GM18907 (cell line): ENCODE measurements around the gene RTRAF.

Source experiments
- ATAC-seq: cut with Tn5 transposase; IDR thresholded peaks from one replicate; pipeline ENCODE4 v1.9.1; 2021; ENCODE audit warnings: mild to moderate bottlenecking, moderate library complexity; ENCODE audit not compliant: unreplicated experiment

The RTRAF gene

GRCh38 chr14:52020161-52020714, 30.9 kb downstream of the RTRAF start:
- no peak for ATAC-seq

GRCh38 chr14:52020866-52021717, 31.7 kb downstream of the RTRAF start:
- ATAC-seq: no peak

- peak; percentile 91 for ATAC-seq
Observed at GRCh38 chr14:52021957-52022600, 32.7 kb downstream of the RTRAF start.

DNA sequence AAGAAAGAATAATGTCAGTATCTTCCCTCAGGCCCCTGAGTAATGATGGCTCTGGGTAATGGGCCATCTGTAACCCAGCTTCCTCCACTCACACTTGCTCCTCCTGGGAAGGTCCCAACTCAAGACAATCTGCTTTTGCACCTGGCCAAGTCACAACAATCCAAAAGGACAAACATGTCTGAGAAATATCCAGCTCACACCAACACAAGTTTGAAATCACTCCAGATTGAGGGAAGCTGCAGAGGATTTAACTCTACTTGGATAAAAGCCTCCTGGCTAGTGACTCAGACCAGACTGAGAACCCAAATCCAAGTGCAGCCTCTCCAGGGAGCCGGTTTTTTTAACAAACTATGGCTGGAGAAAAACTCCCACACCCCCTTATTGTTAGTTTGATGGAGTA, 34.2 kb downstream of the RTRAF start:
- ATAC-seq: no peak

DNA sequence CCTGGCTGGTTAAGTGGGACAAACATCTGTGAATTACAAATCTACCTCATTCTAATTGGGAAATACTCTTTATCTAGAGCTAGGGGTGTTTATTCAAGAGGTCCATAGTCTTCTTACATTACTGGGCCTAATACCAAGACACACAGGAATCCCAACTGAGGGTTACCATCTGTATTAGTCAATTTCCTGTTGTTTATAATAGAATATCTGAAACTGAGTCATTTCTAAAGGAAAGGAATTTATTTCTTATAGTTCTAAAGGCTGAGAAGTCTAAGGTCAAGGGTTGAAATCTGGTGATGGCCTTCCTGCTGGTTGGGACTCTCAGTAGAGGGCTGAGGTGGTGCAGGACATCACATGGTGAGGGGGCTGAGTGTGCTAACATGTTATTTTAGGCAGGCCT, 36.0 kb downstream of the RTRAF start:
- ATAC-seq: no peak

GRCh38 chr14:52026017-52026660, 36.8 kb downstream of the RTRAF start:
- ATAC-seq: no peak

GRCh38 chr14:52026901-52027300, 37.6 kb downstream of the RTRAF start:
- no peak for ATAC-seq

DNA sequence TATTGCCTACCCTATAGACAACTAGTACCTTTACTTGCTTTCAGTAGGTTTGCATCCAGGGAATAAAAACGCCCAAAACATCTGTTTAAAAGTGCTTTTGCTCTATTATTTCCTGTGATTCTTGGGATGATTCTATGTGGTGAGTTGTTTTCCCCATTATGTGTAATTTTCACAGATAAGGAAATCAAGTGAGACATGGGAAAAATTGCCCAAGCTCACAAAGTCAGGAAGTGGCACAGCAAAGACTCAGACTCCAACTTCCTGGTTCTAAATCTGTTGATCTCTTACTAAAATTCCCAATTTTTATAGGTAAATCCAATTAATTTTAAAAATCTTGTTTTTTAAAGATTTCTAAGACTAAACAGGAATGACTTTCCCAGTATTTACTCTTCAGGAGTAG, 40.5 kb downstream of the RTRAF start:
- no peak for ATAC-seq

DNA sequence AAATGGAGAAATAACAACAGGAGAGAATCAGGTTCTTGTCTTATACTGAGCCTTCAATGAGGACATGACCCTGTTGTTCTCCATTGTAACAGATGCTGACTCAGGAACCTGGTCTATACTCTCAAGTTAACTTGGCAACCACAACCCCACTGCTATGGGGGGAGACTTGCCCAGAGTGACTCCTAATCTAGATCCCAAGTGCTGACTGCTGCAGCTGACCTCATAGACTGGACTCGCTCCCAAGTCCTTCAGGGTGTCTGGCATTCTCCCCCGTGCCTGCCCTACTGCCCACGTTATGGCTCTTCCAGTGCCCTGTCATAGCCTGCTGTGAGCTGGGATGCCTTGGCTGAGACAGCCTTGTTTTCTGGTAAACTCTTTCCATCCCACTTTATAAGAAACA, 42.4 kb downstream of the RTRAF start:
- no peak for ATAC-seq

GRCh38 chr14:52032204-52032801, 43.0 kb downstream of the RTRAF start:
- ATAC-seq: no peak

GRCh38 chr14:52033101-52033642, 43.8 kb downstream of the RTRAF start:
- no peak for ATAC-seq

DNA sequence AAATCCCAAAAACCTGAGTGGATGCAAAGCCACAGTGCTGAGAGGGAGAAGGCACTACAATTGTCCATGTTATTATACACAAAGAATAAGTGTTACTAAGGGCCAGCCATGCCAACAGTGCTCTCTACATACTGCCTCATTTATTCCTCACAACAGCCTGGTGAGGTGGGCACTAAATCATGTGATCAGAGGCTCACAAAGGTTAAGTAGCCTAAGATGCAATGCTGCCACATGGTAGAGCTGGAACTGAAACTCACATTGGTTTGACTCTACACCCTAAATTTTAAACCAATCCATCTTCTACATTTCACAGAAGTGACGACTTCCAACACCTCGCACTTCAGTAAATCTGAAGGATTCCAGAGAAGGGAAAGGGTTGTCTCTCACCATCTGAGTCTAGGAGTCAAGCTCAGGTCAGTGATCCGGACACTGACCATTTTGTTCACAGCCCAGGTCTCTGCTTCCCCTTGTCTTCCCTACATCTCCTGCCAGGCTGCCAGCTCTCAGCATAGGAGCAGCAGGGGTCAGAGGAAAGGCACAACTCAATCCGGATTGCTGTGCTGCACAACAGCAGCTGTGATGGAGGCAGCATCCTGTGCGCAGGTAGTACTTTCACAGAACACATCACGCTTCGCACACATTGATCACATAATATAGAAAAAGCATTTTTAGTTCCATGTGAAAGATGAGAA, 49.9 kb downstream of the RTRAF start:
- no peak for ATAC-seq

- no peak for ATAC-seq
Observed at GRCh38 chr14:52040598-52040997, 51.3 kb downstream of the RTRAF start.

- ATAC-seq: no peak
Observed at GRCh38 chr14:52042371-52043289, 53.3 kb downstream of the RTRAF start.

GRCh38 chr14:52043690-52044089, 54.3 kb downstream of the RTRAF start:
- ATAC-seq: no peak

GRCh38 chr14:52044791-52045522, 55.6 kb downstream of the RTRAF start:
- no peak for ATAC-seq

DNA sequence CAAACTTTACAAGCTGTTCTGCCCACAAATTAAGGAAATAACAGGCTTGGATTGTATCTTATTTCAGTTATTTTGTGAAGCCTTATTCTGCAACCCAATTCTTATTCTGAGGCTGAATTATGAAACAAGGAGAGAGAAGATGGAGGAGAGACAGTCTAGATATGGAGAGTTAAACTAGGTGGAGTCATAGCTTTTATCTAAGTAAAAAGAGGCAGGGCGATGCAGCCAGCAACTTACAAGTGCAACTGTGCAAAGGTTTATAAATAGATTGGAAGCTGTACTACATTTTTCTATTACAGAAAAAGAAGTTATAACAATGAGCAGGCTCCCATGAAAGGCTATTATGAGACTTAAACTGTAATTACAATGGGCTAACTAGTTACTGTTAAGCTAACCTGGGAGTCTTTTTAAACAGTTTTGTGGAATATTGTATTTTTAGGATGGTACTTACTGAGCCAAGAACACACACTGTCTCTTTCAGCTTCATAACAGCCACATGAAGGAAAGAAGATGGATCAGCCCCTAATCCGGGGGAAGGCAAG, 57.1 kb downstream of the RTRAF start:
- ATAC-seq: no peak

DNA sequence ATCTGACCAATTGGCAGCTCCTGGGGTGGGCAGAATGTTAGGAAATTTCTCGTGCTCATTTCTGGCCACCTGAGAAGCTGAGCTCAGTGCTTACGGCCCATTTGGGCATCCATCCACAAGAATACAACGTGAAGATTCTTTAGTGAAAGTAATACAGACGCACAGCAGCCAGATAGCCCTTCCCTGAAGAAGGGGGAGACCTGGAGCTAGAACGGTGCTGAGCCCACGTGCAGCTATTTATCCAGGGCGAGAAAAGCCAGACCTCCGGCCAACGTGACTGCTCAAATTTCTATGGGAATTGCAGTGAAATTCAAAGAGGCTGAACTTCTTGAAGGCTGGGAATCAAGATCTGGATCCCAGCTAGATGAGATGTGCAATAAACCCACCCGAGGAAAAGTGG, 58.8 kb downstream of the RTRAF start:
- ATAC-seq: no peak
